Activated naive CD4-positive, alpha-beta T cell (primary cell): ENCODE measurements around the gene CA10.

ENCODE experiments used
- DNase-seq, 4 experiments: peaks; one replicate each; lab custom pipeline; 2025; lab: John Stamatoyannopoulos, UW

The CA10 gene

GRCh38 chr17:51860954-51861561 is 297.5 kb downstream of the CA10 start:
- DNase-seq: no peak

GRCh38 chr17:51857052-51857597 is 301.4 kb downstream of the CA10 start:
- no peak for DNase-seq

DNA sequence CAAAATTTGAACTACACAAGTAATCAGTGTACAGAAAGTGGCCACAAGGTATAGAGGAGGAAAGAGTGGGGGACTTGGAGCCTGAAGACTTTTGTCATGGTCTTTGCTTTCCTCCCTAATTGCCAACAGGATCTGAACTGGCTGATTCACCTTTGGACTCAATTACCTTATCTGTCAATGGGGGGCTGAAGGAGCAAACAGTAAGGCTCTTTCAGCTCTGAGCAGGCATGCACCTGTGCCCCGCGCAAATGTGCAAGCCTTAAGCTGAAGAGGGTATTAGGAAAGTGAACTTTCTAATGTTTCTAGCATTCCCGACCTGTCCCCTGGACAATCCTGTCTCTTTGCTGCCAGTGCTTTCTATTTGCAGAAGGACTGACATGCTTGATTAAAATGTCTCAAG is 302.7 kb downstream of the CA10 start:
- DNase-seq: no peak

DNA sequence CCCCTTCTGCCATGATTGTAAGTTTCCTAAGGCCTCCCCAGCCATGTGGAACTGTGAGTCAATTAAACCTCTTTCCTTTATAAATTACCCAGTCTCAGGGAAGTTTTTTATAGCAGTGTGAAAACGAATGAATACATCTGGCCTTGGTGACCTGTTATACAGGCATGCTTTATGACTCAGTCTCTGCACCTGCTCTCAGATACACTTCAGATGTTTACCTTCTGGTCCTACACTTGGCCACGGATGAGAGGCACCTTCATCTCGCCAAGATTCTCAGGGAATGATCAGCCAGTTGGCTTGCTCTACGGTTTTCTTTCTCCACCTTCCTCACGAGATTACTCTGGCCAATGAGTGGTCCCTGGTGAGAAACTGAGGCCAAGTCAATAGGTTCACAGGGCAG is 304.7 kb downstream of the CA10 start:
- no peak for DNase-seq

DNA sequence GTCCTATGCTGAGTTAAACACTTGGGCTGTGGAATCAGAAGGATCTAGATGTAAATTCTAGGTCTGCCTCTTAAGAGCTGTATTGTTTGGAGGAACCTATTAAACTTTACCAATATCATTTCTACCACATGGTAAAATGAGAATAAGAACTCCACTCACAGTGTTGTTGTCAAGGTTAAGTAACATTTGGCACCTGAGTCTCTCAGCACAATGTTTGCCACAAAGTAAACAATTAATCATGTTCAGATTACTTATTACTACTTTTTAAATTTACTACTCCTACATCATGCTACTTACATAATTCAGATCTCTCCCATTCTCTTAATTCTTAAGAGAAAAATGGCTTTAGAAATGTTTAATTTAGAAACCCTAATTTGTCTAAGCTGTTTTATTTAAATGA is 305.9 kb downstream of the CA10 start:
- DNase-seq: no peak

DNA sequence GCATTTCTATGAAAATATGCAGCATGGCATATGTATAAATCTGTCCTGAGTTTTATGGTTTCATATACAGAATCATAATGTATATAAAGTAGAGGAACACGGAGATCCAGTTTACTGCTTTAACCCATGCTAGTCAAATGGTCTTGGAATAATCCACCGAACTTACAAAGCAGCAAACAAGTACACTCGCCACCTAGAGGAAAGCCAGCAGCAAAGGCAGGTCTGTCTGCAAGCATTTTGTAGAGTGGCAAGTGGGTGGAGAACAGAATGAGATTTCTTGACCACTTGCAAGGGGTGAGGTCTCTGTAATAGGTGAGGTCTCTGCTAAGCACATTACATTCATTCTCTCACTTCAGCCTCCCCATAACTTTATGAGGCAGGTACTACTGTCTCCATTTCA is 308.3 kb downstream of the CA10 start:
- no peak for DNase-seq

GRCh38 chr17:51848451-51848850 is 310.1 kb downstream of the CA10 start:
- DNase-seq: no peak

DNA sequence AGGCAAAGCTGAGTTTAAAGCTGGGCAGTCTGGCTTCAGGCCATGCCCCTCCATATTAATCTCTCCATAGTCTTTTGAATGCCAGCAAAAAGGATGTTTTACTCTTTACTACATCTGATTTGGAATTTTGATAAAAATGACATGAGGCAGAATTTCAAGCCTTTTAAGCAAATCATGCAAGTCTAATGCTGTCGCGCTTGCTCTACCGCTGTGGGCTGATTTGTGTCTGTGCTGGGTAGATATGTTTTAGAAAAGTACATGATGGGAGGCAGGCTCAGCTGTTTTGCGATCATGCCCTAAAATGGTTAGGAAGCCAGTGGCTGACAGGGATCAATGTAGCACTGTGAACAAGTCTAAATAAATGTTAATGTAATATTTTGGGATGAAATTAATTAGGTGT is 311.9 kb downstream of the CA10 start:
- no peak for DNase-seq

DNA sequence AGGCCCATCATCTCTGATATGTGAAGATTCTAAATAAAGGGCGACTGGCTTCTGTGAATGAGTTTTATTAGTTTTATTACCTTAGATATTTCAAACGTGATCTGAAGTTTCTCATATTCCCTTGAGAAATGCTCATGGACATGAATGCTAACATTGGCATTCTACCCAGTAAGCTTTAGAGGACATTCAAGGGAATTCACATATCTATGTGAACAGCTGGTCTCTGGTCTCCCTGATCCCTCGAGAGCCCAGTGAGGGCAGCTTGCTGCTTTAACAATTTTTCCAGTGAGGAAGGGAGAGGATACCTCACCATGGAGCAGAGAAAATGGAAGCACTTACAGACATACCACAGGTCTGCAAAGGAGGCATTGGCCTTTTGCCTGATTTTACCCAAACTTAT is 312.7 kb downstream of the CA10 start:
- no peak for DNase-seq

DNA sequence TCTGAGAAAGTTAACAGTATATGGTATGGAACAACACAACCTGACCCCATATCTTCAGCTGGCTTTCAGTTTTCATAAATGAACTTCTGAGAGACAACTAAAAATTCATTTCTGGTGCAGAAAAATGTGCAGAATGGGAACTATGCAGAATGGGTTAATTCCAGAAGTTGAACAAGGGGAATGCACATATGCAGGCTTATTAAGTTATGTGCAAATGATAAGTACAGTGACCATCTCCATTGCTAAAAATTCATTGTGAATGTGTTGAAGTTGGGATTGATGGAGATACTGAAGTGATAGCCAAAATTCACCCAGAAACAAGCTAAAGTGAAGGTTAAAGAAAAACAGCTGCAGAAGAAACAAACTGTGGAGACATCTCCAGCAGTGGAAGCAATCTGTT is 315.8 kb downstream of the CA10 start:
- DNase-seq: no peak

GRCh38 chr17:51841669-51842068 is 316.8 kb downstream of the CA10 start:
- no peak for DNase-seq

DNA sequence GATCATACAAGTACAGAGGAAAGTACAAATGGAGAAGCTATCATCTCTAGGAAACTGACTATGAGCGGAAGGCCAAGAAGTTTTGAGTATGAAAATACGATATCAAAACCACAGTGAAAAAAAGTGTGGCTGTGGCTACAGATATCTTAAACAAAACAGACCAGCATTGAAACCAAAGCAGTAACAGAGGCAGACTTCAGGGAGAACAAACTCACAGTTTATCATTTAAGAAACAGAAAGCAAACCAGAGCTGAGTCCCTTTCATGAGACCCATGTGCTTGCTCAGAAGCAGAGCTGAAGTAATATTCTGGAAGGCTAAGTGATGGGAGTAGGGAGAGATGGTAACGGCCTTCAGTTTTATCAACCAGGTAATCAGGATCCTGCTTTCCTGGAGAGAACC is 317.8 kb downstream of the CA10 start:
- no peak for DNase-seq

DNA sequence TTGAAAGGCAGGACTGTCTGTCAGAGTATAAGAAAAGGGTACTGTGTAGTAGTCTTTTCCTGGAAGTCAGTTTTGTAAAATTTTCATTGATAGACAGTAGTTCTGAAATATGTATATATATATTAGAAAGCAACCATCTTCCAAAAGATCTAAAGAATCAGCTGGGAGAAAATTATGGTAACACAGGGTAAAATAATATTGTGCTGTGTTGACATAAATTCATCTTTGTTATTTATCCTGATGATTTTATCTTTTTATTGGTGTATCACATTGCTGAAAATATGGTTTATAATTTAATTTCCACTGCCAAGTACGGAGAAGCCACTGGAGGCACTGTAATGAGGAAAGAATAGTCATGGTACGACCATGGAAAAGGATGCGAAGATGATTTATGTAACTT is 324.9 kb downstream of the CA10 start:
- DNase-seq: no peak

DNA sequence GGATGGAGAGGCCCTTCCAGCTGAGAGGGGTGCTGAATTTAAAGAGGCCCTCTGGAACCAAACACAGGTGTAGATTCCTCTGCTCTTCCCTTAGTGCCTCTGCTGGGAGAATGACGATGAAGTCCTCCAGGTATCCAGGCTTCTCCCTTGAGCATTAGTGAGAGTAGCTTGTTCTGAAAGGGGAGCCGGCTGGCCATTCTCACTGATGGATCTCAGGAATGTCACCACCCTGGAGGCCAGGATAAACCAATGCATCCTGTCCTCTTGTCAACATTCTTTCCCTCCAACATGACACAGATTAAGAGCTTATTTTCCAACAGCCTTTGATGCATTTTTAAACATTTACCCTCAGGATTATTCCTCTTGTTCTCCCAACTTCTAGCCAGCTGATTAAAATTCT is 325.5 kb downstream of the CA10 start:
- DNase-seq: no peak

- DNase-seq: no peak
Measured at GRCh38 chr17:51830886-51831285, 327.6 kb downstream of the CA10 start.

DNA sequence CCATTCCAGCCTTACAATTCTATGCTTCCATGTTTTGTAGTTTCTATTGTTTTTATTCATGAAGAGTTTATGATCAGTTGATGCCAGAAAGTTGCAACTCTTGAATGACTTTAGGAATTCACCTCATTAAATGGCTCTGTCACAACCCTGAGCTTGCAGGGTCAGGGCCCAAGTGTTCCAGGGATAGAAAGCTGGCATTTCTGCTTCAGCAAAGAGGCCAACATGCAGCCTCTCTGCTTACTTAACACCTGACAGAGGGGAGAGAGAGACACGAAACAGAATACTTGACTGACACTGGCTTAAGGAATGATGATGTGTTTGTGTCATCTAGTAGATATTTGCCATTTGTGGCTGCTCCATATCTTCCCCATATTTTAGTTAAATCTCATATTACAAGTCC is 328.1 kb downstream of the CA10 start:
- no peak for DNase-seq

DNA sequence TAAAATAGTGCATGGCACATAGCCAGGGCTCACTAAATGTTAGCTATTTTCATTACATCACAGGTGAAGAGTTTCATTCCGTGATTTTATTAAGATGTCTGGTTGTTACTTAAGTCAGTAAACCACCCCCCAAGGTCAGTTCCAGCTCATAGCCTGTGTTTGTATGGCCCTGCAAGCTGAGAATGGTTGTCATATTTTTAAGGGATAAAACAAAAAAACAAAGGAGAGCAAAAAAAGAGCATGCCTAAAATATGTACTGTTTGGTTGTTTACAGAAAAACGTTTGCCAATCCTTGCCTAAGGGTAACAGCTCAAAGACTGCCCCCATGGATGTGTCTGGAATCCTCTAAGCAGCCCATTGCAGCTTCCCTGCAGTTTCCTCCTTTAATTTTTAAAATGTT is 329.6 kb downstream of the CA10 start:
- no peak for DNase-seq

DNA sequence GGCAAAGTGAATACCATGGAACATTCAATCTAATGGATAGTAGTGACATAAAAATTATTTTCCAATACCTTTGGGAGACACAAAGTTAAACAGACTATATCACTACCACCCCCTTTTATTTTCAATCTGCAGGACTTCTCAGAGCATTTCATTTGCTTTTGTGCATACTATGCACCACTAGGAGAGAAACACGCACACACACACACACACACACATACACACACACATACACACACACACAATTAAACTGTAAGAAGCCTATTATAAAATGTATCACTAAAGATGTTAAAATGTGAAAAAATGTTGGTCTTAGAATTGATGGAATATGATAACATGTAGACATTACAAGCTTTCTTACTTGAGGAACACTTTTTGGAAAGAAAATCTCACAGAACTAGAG is 331.4 kb downstream of the CA10 start:
- DNase-seq: no peak

DNA sequence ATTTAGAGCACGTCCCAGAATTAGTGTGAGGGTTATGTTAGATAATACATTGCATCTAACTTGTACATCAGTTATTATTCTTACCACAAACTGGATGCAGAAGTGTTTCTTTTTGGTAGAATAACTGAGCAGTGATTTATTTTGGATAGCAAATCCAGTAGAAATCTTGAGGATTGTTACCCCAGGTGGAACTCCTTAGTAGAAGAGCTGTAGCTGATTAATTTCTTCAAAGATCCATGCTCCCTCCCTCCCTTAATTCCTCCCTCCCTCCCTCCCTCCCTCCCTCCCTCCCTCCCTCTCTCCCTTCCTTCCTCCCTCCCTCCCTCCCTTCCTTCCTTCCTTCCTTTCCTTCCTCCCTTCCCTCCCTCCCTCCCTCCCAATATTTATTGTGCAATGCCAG is 337.7 kb downstream of the CA10 start:
- no peak for DNase-seq

- no peak for DNase-seq
Measured at GRCh38 chr17:51820252-51820651, 338.3 kb downstream of the CA10 start.

GRCh38 chr17:51819341-51820219 is 338.9 kb downstream of the CA10 start:
- no peak for DNase-seq

GRCh38 chr17:51818777-51819176 is 339.7 kb downstream of the CA10 start:
- DNase-seq: no peak

- DNase-seq: no peak
Measured at GRCh38 chr17:51817955-51818354, 340.6 kb downstream of the CA10 start.

- DNase-seq: no peak
Measured at GRCh38 chr17:51817117-51817516, 341.4 kb downstream of the CA10 start.
